WERI-Rb-1 (cell line): ENCODE data around the gene AKAP6.
"Not testable (repeated sequence)": the region's sequence is repeated elsewhere in the genome, so short reads cannot be mapped to it uniquely, and the experiment has no call there.

Experiments
- DNase-seq: peaks from one replicate; pipeline ENCODE4 v3.0.0-alpha.2; 2020
- H3K27ac ChIP-seq: fragments of 250-450 bp; sonication (Bioruptor Pico); 2 replicates; pipeline ENCODE4 v1.5.1; 2020; ENCODE audit warnings: mild to moderate bottlenecking, moderate library complexity
- H3K27me3 ChIP-seq: fragments of 250-450 bp; sonication (Bioruptor Pico); 2 replicates; pipeline ENCODE4 v1.5.1; 2021; ENCODE audit warnings: mild to moderate bottlenecking, low read depth, moderate library complexity; ENCODE audit not compliant: insufficient read depth, severe bottlenecking
- H3K36me3 ChIP-seq: fragments of 250-450 bp; sonication (Bioruptor Pico); 2 replicates; pipeline ENCODE4 v1.5.1; 2020; ENCODE audit warnings: mild to moderate bottlenecking, moderate library complexity
- H3K4me3 ChIP-seq: 2 replicates; pipeline ENCODE4 v1.5.1; 2011; ENCODE audit warnings: low read depth, mild to moderate bottlenecking, control low read depth, low read length
- H3K9me3 ChIP-seq: fragments of 250-450 bp; sonication (Bioruptor Pico); 2 replicates; pipeline ENCODE4 v1.5.1; 2021; ENCODE audit warnings: mild to moderate bottlenecking, moderate library complexity; ENCODE audit not compliant: severe bottlenecking
- CTCF ChIP-seq: IDR thresholded peaks from 2 replicates; pipeline ENCODE4 v1.5.1; 2011; ENCODE audit warnings: low read depth, mild to moderate bottlenecking, control low read depth, inconsistent platforms, low read length

The AKAP6 gene

GRCh38 chr14:32366986-32367385 lies 37.9 kb downstream of the AKAP6 start:
- no peaks in the 10 kb centered on the region for H3K36me3 ChIP-seq
- no peak for TF ChIP-seq CTCF
- no peaks in the 10 kb centered on the region for H3K27me3 ChIP-seq
- no peak for DNase-seq
- no peak overlapping the region for H3K4me3 ChIP-seq
- H3K9me3 ChIP-seq: no peaks in the 10 kb centered on the region
- H3K27ac ChIP-seq: no peak overlapping the region

GRCh38 chr14:32367516-32367915 lies 38.4 kb downstream of the AKAP6 start:
- no peaks in the 10 kb centered on the region for H3K27me3 ChIP-seq
- TF ChIP-seq CTCF: no peak
- H3K4me3 ChIP-seq: no peak overlapping the region
- DNase-seq: no peak
- H3K27ac ChIP-seq: no peak overlapping the region
- H3K9me3 ChIP-seq: no peaks in the 10 kb centered on the region
- no peaks in the 10 kb centered on the region for H3K36me3 ChIP-seq

GRCh38 chr14:32368107-32368506 lies 39.0 kb downstream of the AKAP6 start:
- no peak for TF ChIP-seq CTCF
- Histone ChIP-seq H3K36me3 (no peaks in the 10 kb centered on the region), H3K27ac (no peak overlapping the region)

DNA sequence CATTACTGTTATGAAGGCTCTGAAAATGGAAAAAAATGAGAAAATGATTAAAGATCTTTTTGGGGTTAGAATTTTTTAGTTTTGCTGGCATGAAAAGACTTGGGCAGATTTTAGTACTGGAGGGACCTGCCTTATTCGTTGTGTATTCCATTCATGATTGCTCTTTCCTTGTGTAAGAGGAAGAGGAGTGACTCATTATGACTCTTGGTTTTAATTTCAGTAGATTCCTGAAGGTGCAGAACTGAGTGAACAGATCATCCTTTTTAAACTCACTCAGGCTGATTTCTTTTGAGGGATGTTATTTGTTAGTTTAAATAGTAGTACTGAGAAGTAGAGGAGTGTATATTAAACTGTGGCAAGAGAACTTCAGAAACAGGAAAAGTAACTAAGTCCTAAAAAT lies 41.6 kb downstream of the AKAP6 start:
- H3K36me3 ChIP-seq: no peaks in the 10 kb centered on the region
- H3K27me3 ChIP-seq: no peaks in the 10 kb centered on the region
- TF ChIP-seq CTCF: no peak
- DNase-seq: no peak
- no peak overlapping the region for H3K4me3 ChIP-seq
- no peaks in the 10 kb centered on the region for H3K9me3 ChIP-seq
- no peak overlapping the region for H3K27ac ChIP-seq

More at GRCh38 chr14:32368107-32368506, 39.0 kb downstream of the AKAP6 start:
- no peaks in the 10 kb centered on the region for H3K27me3 ChIP-seq
- no peaks in the 10 kb centered on the region for H3K9me3 ChIP-seq
- no peak for DNase-seq
- no peak overlapping the region for H3K4me3 ChIP-seq

GRCh38 chr14:32372154-32372553 lies 43.1 kb downstream of the AKAP6 start:
- no peak for TF ChIP-seq CTCF
- Histone ChIP-seq H3K27ac (no peak overlapping the region), H3K27me3 (no peaks in the 10 kb centered on the region), H3K9me3 (no peaks in the 10 kb centered on the region), H3K4me3 (no peak overlapping the region), H3K36me3 (no peaks in the 10 kb centered on the region)
- no peak for DNase-seq

GRCh38 chr14:32373174-32373573 lies 44.1 kb downstream of the AKAP6 start:
- H3K36me3 ChIP-seq, H3K27ac ChIP-seq, H3K27me3 ChIP-seq, H3K4me3 ChIP-seq, DNase-seq, H3K9me3 ChIP-seq: not testable (repeated sequence)
